K562 (cell line): Measurements from ENCODE around the gene SYNGR3. TPM values are rescaled to one million over a fixed set of nuclear protein-coding genes. Genes with fewer than 3 reads are reported as not detected.
A peak's percentile ranks its signal among the peaks of the same experiment; 100 is the strongest.

Experiments
- AFF1 ChIP-seq, 2 experiments: fragments of 450-650 bp; IDR thresholded peaks; 2 replicates each; pipeline ENCODE4 v1.6.1; 2018; ENCODE audit warnings: mild to moderate bottlenecking in 2 of 2, low read depth in 1 of 2; ENCODE audit not compliant: partially characterized antibody in 2 of 2
- DNMT1 ChIP-seq: fragments of 450-650 bp; IDR thresholded peaks from 2 replicates; pipeline ENCODE4 v1.6.1; 2016; ENCODE audit warnings: antibody characterized with exemption, mild to moderate bottlenecking
- FOSL1 ChIP-seq: fragments of 200-800 bp; sonication (Bioruptor generic); conservative IDR thresholded peaks from 2 replicates; pipeline ENCODE4 v1.6.1; 2016; ENCODE audit warnings: missing genetic modification characterization, missing compliant biosample characterization
- IFI16 ChIP-seq: fragments of 250-450 bp; sonication (Bioruptor Pico); IDR thresholded peaks from 2 replicates; pipeline ENCODE4 v2.1.2; 2022; ENCODE audit warnings: mild to moderate bottlenecking, inconsistent platforms
- MXD1 ChIP-seq: fragments of 250-450 bp; sonication (Bioruptor Pico); IDR thresholded peaks from 2 replicates; pipeline ENCODE4 v1.8.0; 2021; ENCODE audit warnings: borderline replicate concordance, mild to moderate bottlenecking, moderate library complexity; ENCODE audit not compliant: poor library complexity, severe bottlenecking
- NFRKB ChIP-seq: fragments of 450-650 bp; IDR thresholded peaks from 2 replicates; pipeline ENCODE4 v1.6.1; 2016; ENCODE audit warnings: low read depth
- POLR2G ChIP-seq: fragments of 200-400 bp; formaldehyde crosslinking; IDR thresholded peaks from 2 replicates; pipeline ENCODE4 v1.6.1; 2017; ENCODE audit warnings: low read depth, mild to moderate bottlenecking, antibody characterized with exemption, low read length, moderate library complexity
- SRSF9 ChIP-seq: fragments of 200-400 bp; formaldehyde crosslinking; IDR thresholded peaks from 2 replicates; pipeline ENCODE4 v1.6.1; 2017; ENCODE audit warnings: low read depth, low read length, borderline replicate concordance
- TAF1 ChIP-seq: IDR thresholded peaks from 2 replicates; pipeline ENCODE4 v1.6.1; 2011; ENCODE audit warnings: mild to moderate bottlenecking, low read length, moderate library complexity; ENCODE audit not compliant: insufficient read depth, control insufficient read depth, severe bottlenecking; ENCODE audit errors: extremely low read depth
- TBP ChIP-seq: optimal IDR thresholded peaks from 2 replicates; pipeline ENCODE3; 2011; ENCODE audit warnings: low read depth, low read length, improper control_type of control experiment
- TRIM24 ChIP-seq, 2 experiments: fragments of 450-650 bp; IDR thresholded peaks; 2 replicates each; pipeline ENCODE4 v1.6.1; 2016
- USF1 ChIP-seq: sonication (generic); formaldehyde crosslinking; IDR thresholded peaks from 2 replicates; pipeline ENCODE4 v1.9.0; 2022; ENCODE audit warnings: mild to moderate bottlenecking, missing genetic modification reagents
- polyA plus RNA-seq, 8 experiments: library from polyadenylated mRNA; depleted of rRNA in 4 of 8; stranded (reverse) in 5 of 8; unstranded in 3 of 8; fragments of >200 nt; fragmentation: Nextera tagmentation in 2 of 8; fragmentation: Illumina TruSeq in 1 of 8; extraction: Ambion mirVana in 2 of 8; extraction: Trizol in 1 of 8; gene quantifications; 2 replicates each; pipeline versions ENCODE4 v1.2.1 to v1.2.3, GENCODE V29; 2011 to 2014; ENCODE audit warnings: inconsistent platforms in 1 of 8, missing spikeins in 1 of 8
- total RNA-seq, 7 experiments: library from RNA; depleted of rRNA in 6 of 7; stranded (reverse); fragments of >200 nt in 6 of 7; fragmentation: Illumina TruSeq in 2 of 7; extraction: Trizol in 2 of 7; gene quantifications; 2 replicates each; pipeline versions ENCODE4 v1.2.1 to v1.2.3, GENCODE V29; 2011 to 2021; ENCODE audit warnings: low replicate concordance in 1 of 7
- TF ChIP-seq, protein P1 (sequence below): fragments of 250-450 bp; sonication (Bioruptor Pico); IDR thresholded peaks from 2 replicates; pipeline ENCODE4 v1.5.0; 2020; ENCODE audit warnings: mild to moderate bottlenecking, borderline replicate concordance
- TF ChIP-seq, protein P2 (sequence below), 2 experiments: IDR thresholded peaks; 2 replicates each; pipeline ENCODE4 v1.6.1; 2011; ENCODE audit warnings: borderline replicate concordance in 1 of 2, control low read depth in 1 of 2, low read depth in 1 of 2, low read length in 1 of 2, mild to moderate bottlenecking in 1 of 2, mixed read lengths in 1 of 2, moderate library complexity in 1 of 2; ENCODE audit not compliant: insufficient read depth in 1 of 2, insufficient read length in 1 of 2, poor library complexity in 1 of 2, severe bottlenecking in 1 of 2; ENCODE audit errors: extremely low read depth in 1 of 2

SYNGR3 gene
- total and polyA plus RNA-seq, 9 of the 15 experiments (the other 6 are each of a cell fraction or from before 2014, with no cell fraction given) = 3.7 to 69.2 (median 36.3) TPM

GRCh38 chr16:1942810-1943726 is 46.7 kb upstream of the SYNGR3 start, which contains the start of gene MSRB1 (continued):
- no peak for TF ChIP-seq MXD1
- TF ChIP-seq, protein P1, sequence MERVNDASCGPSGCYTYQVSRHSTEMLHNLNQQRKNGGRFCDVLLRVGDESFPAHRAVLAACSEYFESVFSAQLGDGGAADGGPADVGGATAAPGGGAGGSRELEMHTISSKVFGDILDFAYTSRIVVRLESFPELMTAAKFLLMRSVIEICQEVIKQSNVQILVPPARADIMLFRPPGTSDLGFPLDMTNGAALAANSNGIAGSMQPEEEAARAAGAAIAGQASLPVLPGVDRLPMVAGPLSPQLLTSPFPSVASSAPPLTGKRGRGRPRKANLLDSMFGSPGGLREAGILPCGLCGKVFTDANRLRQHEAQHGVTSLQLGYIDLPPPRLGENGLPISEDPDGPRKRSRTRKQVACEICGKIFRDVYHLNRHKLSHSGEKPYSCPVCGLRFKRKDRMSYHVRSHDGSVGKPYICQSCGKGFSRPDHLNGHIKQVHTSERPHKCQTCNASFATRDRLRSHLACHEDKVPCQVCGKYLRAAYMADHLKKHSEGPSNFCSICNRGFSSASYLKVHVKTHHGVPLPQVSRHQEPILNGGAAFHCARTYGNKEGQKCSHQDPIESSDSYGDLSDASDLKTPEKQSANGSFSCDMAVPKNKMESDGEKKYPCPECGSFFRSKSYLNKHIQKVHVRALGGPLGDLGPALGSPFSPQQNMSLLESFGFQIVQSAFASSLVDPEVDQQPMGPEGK (CRISPR knock-in tag) = no peak
- no peak for TF ChIP-seq AFF1 (IDR thresholded peaks at IDR 0.05; ENCODE audit: low read depth in 1 of 2, partially characterized antibody in 2 of 2)
- peak; percentile 50 for TF ChIP-seq TAF1
- TF ChIP-seq FOSL1 (tag) = no peak
- no peak; the same call in 1 of the 2 replicates for TF ChIP-seq NFRKB
- no peak for TF ChIP-seq IFI16 (CRISPR knock-in tag)
- no peak for TF ChIP-seq SRSF9
- TF ChIP-seq, protein P2, sequence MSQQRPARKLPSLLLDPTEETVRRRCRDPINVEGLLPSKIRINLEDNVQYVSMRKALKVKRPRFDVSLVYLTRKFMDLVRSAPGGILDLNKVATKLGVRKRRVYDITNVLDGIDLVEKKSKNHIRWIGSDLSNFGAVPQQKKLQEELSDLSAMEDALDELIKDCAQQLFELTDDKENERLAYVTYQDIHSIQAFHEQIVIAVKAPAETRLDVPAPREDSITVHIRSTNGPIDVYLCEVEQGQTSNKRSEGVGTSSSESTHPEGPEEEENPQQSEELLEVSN (IDR thresholded peaks at IDR 0.05; ENCODE audit: borderline replicate concordance in 1 of 2, extremely low read depth in 1 of 2, insufficient read depth in 1 of 2, insufficient read length in 1 of 2, low read depth in 1 of 2, low read length in 1 of 2, poor library complexity in 1 of 2, severe bottlenecking in 1 of 2) = peak in 1 of 2 experiments; percentile 43
- TF ChIP-seq DNMT1 = no peak
- TF ChIP-seq TRIM24 (IDR thresholded peaks at IDR 0.05) = no peak
- TF ChIP-seq POLR2G = peak; percentile 95
- peak; percentile 65 for TF ChIP-seq TBP
- no peak for TF ChIP-seq USF1 (CRISPR knock-in tag)
